Stimulated activated CD8-positive, alpha-beta memory T cell treated with anti-CD3 and anti-CD28 coated beads, Interleukin-7, amount 100 ng/mL, for 1 hour (primary cell): ENCODE measurements around the gene PSME1.
"Not testable (repeated sequence)": the region's sequence is repeated elsewhere in the genome, so short reads cannot be mapped to it uniquely, and the experiment has no call there.

ENCODE experiments used
- DNase-seq, 2 donors: peaks; one replicate each; pipeline ENCODE4 v3.0.0-alpha.2; 2020; ENCODE audit warnings: low read depth in 2 of 2

Gene PSME1

GRCh38 chr14:24103451-24103850 is 32.5 kb upstream of the PSME1 start:
- no peak for DNase-seq

GRCh38 chr14:24105609-24106239 is 30.3 kb upstream of the PSME1 start:
- DNase-seq: not testable (repeated sequence)

- no peak for DNase-seq
These were observed 29.2 kb upstream of the PSME1 start for GRCh38 chr14:24106672-24107271.

GRCh38 chr14:24108336-24108874 is 27.6 kb upstream of the PSME1 start:
- no peak for DNase-seq

GRCh38 chr14:24110060-24110459 is 25.9 kb upstream of the PSME1 start:
- DNase-seq: no peak

GRCh38 chr14:24110523-24110922 is 25.5 kb upstream of the PSME1 start:
- no peak for DNase-seq

- DNase-seq: no peak
These were observed 22.6 kb upstream of the PSME1 start for GRCh38 chr14:24113379-24113800.

GRCh38 chr14:24113801-24114531 is 22.0 kb upstream of the PSME1 start:
- peak; percentile 42 to 58 for DNase-seq

- peak; percentile 92 to 94 for DNase-seq
These were observed 21.2 kb upstream of the PSME1 start, which contains the start of the genes DCAF11 and NRL for GRCh38 chr14:24114532-24115421. TSS of gene DCAF11 (plus strand) at chr14:24114777. CDS start at chr14:24115595, 818 bp downstream. TSS of gene NRL (minus strand) at chr14:24114949. CDS start at chr14:24082848, 32,101 bp downstream.

GRCh38 chr14:24115422-24116127 is 20.4 kb upstream of the PSME1 start:
- DNase-seq: no peak

- no peak for DNase-seq
These were observed 19.7 kb upstream of the PSME1 start for GRCh38 chr14:24116128-24116814.

GRCh38 chr14:24117179-24117578 is 18.8 kb upstream of the PSME1 start:
- DNase-seq: no peak

- DNase-seq: no peak
These were observed 16.3 kb upstream of the PSME1 start for GRCh38 chr14:24119691-24120090.

GRCh38 chr14:24121210-24121609 is 14.8 kb upstream of the PSME1 start:
- no peak for DNase-seq

GRCh38 chr14:24122416-24122815 is 13.6 kb upstream of the PSME1 start:
- no peak for DNase-seq

GRCh38 chr14:24122898-24123297 is 13.1 kb upstream of the PSME1 start:
- DNase-seq: no peak

- no peak for DNase-seq
These were observed 12.3 kb upstream of the PSME1 start for GRCh38 chr14:24123424-24124417.

- no peak for DNase-seq
These were observed 9.1 kb upstream of the PSME1 start for GRCh38 chr14:24126939-24127338.

GRCh38 chr14:24127673-24128072 is 8.3 kb upstream of the PSME1 start:
- DNase-seq: no peak
